GM18861 (cell line): ENCODE measurements around the gene SMAD6.
"Not testable (repeated sequence)": the region's sequence is repeated elsewhere in the genome, so short reads cannot be mapped to it uniquely, and the experiment has no call there.

Experiments
- ATAC-seq: cut with Tn5 transposase; IDR thresholded peaks from one replicate; pipeline ENCODE4 v1.9.1; 2021; ENCODE audit not compliant: unreplicated experiment

Gene SMAD6

DNA sequence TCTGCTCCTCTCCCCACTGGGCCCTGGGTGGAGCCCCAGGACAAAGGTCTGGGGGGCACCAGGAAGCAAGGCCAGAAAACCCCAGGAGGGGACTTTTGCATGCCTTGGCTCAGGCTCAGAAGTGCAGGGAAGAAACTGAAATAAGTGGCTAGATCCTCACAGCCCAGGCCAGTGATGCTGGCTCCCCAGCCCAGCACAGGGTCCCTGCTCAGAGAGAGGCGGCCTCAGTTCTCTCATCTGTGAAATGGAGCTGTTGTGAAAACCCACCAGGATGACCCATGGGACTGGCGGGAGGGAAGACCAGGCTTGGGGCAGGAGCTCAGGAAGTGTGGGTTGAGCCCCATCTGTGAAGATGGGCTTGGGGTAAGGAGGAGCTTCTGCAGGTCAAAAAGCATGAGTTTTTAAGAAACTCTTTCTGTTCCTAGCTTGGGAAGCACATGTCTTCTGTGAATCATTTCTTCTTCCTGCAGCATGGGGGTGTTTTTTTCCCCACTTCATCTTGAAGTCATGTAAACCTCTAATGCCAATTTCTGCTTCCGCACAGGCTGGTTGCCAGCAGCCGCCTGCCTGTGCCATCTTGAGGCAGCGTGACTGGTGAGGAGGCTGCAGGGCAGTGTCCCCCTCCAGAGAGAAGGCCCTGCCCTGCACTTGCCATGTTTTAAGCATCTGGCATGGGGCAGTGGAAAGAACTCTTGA, 118.6 kb downstream of the SMAD6 start:
- no peak for ATAC-seq

- ATAC-seq: no peak
Measured at GRCh38 chr15:66821307-66821706, 119.3 kb downstream of the SMAD6 start.

DNA sequence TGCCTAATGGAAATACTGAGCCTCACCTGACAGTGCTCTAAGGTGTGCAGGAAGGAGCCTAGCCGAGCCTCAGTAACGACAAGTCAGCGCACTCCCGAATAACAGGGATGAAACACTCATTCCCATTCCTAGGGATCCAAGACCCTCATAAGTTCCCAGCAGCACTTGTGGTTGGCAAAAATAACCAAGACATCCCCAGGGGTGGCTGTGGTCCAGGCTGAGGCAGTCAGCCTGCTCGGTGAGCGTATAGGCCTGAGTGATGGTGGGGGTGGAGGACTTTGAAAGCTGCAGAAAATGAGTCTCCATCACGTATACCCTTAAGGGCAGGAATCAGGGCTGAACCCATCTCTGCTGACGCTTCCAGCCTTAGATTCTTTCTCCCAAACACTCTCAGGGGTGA, 120.1 kb downstream of the SMAD6 start:
- no peak for ATAC-seq

GRCh38 chr15:66822576-66822975, 120.5 kb downstream of the SMAD6 start:
- no peak for ATAC-seq

GRCh38 chr15:66823601-66824000, 121.6 kb downstream of the SMAD6 start:
- no peak for ATAC-seq

DNA sequence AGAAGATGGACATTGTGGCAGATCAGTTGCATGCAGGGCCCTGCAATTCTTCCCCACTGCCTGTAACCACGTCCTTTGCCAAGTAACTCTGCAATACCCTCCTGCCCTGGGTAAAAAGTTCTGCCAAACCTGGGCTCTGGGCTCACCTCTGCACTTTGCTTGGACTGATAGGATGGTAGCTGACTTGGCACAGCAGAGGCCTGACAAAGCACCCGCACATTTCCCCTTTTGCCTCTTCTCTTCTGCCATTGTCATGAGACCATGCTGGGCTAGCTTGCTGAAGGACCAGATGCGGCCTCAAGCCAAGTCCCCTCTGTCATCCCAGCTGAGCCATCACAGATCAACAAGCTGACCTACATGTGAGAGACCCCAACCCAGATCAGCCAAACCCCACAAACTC, 122.4 kb downstream of the SMAD6 start:
- ATAC-seq: no peak

DNA sequence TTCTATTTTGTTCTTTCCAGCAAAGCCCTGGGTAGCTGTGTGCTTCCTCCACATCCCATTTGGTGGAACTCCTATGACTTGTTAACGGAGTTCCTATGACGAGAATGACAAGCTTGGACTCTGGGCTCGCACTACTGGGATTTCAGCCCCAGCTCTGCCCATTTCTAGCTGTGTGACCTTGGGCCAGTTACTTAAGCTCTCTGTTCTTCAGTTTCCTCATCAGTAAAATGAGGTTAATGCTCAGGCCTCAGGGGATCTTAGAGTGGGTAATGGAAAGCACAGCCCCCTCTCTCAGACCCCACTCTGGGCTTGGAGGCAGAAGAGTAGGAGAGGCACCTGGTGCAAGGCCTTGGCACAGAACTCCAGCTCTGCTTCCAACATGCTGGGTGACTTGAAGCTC, 123.1 kb downstream of the SMAD6 start:
- no peak for ATAC-seq

DNA sequence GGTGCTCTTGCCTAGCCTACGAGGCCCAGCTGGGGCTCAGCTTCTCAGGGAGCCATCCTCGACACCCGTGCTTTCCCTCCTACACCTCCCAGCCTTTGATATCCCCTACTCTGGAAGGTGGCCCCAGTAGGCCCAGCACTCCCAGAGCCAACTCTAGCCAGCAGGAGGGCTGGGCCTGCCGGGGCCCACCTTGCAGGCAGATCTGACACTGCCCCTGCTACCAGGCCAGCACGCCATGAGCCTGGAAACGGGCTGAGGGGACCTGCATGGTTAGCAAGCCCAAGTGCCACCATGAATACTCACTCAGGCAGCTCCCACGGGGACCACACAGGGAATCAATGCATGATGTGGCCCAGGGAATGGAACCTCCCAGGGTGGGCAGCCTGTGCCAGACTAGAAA, 123.7 kb downstream of the SMAD6 start:
- no peak for ATAC-seq

GRCh38 chr15:66826507-66826906, 124.5 kb downstream of the SMAD6 start:
- no peak for ATAC-seq

- ATAC-seq: no peak
Measured at GRCh38 chr15:66827039-66827697, 125.1 kb downstream of the SMAD6 start.

DNA sequence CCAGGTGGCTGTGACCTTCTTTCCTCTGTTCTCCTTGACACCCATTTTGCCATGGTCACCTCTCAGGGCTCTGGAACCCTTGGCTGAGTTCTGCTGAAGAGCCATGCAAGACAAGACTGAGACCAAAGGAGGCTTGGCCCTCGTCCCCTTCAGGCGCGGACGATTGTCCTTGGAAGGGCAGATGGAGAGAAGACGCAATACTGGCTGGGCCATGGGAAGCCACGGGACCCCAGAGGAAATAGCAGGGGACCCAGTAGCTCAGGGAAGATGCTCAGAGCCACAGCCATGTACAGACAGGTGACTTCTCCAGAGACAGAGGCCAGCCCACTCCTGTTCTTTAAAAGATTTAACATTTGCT, 125.6 kb downstream of the SMAD6 start:
- no peak for ATAC-seq

DNA sequence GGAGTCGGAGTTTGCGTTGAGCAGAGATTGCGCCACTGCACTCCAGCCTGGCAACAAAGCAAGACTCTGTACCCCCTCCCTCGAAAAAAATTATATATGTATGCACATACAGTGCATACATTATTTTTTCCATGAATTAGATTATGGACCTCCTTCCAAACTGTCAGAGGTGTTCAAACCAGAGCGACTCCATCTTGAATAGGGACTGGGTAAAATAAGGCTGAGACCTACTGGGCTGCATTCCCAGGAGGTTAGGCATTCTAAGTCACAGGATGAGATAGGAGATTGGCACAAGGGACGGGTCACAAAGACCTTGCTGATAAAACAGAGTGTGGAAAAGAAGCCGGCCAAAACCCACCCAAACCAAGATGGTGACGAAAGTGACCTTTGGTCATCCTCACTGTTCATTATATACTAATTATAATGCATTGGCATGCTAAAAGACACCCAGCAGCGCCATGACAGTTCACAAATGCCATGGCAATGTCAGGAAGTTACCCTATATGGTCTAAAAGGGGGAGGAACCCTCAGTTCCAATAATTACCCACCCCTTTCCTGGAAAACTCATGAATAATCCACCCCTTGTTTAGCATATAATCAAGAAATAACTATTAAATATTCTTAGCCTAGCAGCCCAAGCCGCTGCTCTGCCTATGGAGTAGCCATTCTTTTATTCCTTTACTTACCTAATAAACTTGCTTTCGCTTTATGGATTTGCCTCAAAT, 126.9 kb downstream of the SMAD6 start:
- ATAC-seq: not testable (repeated sequence)

DNA sequence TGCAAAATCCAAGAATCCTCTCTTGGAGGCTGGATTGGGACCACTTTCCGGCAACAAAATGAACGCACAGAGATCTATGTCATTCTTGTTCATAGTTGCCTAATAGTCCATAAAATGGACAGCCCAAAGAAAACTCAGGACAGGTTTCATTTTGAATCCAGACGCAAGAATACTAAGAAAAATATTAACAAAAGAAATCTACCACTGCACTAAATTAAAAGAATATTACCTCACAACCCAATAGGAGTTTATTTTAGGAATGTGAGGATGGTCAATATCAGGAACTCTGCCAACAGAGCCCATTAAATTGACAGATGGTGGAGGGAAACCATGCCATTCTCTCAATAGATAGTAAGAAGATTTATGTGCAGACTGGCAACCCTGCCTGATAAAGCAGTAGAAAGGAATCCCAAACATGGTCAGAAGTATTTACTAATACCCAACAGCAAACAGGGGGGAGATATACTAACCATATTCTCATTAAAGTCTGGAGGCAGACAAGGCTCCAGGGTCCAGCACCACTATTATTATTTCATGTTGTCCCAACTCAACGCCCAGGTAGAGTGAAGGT, 127.6 kb downstream of the SMAD6 start:
- no peak for ATAC-seq

- no peak for ATAC-seq
Measured at GRCh38 chr15:66830358-66830757, 128.3 kb downstream of the SMAD6 start.

DNA sequence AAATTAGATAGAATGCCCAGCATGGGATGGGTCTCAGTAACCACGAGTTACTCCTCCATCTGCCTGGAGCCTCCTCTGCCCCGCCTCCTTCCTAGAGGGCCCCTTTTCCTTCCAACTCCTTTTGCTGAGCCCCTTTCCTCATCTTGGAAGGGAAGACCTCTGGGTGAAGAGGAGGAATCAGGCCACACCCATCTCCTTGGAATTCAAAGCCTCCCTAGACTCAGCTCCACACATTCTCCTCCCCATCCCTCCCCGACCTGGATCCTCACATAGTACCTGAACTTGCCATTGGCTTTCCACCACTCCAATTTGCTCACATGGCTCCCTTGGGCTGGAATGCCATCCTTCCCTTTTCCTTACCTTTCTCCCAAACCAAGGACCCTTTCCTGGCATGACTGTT, 128.8 kb downstream of the SMAD6 start:
- no peak for ATAC-seq

GRCh38 chr15:66831289-66831688, 129.3 kb downstream of the SMAD6 start:
- ATAC-seq: no peak

GRCh38 chr15:66831801-66832390, 129.9 kb downstream of the SMAD6 start:
- no peak for ATAC-seq
